ENCODE data around the gene UGT8.
"Not testable (repeated sequence)": the region's sequence is repeated elsewhere in the genome, so short reads cannot be mapped to it uniquely, and the experiment has no call there.

UGT8 gene

DNA sequence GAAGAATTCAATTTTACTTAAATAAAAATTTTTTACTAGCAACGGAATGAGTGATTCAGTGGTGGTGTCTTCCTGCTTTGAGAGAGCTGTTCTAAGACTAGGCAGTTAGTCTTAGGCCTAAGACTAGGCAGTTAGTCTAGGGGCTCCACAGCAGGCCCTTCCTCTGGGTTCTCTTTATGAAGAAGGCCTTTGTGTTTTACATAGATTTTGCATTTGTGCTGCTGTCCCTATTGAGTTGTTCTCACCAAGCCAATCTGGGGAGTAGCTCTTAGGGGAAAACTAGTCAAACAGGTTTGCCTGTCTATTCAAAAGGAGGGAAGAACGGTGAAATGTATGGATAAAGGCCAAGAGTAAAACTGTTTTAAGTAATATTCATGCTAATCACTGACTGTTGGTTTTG lies 7.6 kb downstream of the UGT8 start:
- DNase-seq (ENCODE audit: low spot score), result no peak

DNA sequence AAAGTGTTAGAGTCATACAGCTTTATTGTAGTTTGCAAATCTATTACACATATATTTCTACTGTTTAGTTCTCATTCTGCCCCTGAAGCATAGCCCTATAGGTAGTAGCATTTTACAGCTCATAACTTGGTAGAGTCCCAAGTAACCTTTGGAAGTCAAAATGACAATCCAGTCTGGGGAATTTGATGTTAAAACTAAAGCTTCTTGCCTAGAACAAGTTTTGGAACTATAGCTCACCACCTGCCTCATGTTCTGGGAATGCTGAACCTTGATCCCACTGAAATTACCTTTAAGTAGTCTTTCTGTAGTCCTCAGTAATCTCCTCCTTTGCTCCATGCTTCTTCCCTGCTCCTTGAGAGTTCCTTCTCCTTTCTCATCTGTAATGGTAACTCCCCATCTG lies 8.4 kb downstream of the UGT8 start:
- no peak for DNase-seq (ENCODE audit: low spot score)

DNA sequence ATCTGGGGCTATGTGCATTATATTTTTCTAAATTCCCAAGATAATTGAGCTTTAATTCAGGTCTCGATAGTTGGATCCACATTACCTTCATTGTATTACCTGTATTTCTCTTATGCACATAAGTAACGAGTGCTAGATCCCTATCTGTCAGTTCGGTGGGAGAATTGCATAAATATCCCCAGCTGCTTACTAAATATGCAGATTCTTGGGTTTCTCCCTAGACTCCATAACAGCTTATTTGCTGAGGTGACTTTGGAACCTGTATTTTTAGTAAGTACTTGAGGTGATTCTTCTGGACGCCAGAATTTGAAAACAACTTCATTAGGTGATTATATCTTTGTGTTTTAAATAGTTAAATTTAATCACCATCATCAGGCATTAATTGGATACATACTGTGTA lies 15.0 kb downstream of the UGT8 start:
- DNase-seq (ENCODE audit: low spot score), result no peak

DNA sequence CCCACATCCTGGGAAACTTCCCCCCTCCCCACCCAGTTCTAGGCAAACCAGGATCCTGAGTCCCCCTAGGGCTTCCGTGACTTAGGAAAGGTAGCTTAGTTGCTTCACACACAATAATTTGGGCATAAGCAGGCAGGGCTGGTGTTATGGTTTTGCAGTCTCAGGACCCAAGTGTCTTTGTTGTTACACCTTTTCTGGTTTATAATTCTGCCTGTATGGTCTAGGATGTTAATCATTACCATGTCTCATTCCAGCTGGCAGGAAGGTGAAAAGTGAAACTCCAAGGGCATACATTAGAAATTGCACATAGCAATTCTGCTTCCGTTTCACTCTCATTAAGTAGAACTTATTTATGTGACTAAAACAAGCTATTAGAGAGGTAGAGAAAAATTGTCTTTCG lies 16.8 kb downstream of the UGT8 start:
- DNase-seq (ENCODE audit: low spot score), result peak; percentile 13

DNA sequence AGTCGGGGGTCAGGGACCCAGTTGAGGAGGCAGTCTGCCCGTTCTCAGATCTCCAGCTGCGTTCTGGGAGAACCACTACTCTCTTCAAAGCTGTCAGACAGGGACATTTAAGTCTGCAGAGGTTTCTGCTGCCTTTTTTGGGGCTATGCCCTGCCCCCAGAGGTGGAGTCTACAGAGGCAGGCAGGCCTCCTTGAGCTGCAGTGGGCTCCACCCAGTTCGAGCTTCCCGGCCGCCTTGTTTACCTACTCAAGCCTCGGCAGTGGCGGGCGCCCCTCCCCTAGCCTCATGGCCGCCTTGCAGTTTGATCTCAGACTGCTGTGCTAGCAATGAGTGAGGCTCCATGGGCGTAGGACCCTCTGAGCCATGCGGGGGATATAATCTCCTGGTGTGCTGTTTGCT lies 17.4 kb downstream of the UGT8 start:
- not testable (repeated sequence) for DNase-seq (ENCODE audit: low spot score)

DNA sequence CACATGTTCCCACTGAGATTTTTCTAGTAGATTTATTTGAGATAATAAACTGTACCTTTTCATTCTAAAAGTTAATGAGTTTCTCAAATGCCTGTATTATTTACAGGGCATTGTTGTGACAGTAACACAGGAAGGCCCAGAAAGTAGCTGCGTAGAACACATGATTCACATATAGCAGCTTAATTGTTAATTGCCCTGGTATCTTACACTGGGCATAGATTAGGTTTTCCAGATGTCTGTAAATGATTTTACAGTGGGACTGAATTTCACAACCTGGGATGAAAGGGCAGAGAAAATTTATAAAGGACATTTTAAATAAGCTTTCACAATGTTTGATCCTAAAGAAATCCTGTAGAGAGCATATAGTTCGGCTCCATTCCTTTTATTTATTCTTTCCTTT lies 27.6 kb downstream of the UGT8 start:
- DNase-seq (ENCODE audit: low spot score), result no peak

DNA sequence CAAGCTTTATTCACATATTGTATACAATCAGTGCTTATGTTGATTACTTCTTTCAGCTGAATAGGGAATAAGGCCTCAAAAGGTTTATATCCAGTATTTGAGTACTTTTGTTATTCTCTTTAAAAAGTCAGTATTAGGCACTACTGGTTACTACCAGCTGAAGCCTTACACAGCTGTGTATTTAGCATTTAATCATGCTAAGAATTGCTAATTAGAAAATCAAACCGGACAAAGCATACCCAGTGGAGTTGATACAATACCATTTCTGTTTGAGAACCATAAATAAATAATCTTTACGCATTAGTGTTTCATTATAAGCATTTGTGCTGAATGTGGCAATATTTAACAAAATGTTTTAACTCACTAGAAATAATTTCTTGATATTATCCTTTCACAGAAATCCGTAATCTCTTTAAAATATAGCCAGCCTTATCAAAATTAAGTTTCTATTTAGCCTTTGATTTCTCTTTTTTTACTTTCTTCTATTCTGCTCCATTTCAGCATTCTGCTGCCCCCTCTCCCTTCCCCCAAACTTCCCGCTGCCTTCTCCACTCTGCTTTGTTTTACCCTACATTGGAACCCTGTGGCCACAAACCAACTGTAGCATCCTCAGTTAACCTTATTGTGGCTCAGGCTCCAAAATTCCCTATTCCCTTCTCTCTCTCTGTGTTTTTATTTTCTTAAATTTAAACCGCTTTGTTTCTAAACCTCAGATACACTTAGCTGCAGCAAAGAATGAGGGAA lies 37.8 kb downstream of the UGT8 start:
- DNase-seq (ENCODE audit: low spot score), result no peak

DNA sequence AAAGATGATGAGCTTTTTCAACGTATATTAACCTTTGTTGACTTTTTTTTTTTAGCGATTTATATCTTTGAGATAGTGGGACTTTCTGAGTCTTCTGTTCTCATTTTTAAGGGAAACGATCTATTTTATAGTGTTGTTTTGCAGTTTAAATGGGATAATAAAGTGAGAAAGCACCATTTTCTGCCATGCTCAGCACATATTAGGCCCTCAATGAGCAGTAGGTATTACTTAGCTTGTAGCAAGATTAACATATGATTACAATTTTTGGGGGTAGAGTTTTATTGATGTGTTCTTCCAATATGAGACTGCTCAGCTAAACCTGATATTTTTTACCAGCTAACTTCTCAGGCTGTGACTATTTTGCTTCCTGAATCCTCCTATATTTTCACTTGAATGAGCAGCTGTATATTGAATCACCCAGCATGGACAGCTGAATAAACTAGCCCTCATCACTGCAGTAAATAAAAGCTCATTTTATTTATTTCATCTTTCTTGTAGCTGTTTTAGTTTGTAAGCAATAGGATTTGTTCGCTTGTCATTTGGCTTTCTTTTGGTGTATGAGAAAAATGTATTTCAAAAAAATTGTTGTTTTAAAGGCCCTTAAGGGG lies 43.7 kb downstream of the UGT8 start:
- DNase-seq (ENCODE audit: low spot score), result no peak

DNA sequence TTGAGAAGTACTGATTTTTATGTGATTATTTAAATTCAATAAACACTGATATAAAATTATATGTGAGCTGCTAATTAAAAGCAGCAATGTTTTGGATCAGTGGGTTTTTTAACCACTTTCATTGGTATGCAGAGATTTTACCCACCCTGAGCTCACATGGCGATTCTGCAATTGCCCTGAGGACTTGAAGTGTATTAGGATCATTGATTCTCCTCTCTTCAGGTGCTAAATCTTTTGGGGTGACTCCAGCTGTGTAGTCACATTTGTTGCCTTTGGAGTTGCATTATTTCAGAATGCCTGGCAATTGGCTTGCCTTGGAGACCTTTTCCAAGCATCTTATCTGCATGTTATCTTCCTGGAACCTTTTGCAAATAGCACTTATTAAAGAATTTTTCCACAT lies 51.3 kb downstream of the UGT8 start:
- no peak for DNase-seq (ENCODE audit: low spot score)

DNA sequence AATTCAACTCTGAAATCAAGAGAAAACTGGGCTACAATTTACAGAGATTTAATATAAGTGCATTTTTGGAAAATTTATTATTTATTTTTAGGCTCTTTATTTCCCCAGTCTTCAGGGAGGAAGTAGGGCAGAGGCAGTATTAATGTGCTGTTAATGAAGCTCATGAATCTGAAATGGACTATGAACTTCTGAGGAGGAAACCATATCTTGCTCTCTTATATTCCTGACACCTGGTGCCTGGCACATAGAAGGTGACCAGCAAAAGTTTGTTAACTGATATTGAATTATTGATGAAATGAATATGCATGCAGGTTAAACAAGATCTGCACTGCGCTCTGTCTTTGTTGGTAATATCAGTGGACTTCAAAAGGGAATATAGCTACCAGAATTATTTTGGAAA lies 55.1 kb downstream of the UGT8 start:
- DNase-seq (ENCODE audit: low spot score), result no peak

DNA sequence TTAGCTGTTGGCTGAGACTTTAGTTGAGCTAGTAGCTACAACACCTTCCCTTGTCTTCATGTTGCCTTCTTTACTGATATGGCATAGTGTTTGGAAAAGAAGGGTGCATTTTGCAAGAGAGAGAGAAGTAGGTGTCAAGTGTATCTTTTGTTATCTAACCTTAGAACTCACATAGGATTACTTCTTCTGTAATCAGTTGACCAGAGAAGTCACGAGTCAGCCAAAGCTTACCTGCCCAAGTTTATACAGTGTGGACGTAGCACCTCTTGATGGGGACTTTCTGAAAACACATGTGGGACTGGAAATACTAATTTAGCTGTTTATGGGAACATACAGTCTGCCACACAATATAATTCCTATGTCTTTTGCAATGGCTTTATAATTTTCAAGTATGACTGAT lies 56.0 kb downstream of the UGT8 start:
- no peak for DNase-seq (ENCODE audit: low spot score)

DNA sequence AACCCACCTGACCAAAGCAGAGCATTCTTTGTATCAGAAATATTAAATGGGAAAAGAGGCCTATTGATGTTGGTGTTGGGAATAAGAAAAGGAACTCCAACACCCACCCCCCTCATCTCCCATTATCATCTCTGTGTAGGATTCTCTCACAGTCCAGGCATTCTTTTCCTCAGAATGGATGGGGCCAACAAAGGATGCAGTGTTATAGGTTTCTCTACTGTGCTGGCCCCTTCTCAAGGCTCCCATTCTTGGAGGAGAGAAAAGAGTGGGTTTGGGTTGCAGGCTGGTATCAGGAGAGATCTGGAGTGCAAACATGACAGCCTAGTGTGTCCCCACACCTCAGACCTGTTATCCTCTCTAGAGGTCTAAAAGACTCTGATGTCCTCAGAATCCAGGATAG lies 59.6 kb downstream of the UGT8 start:
- DNase-seq (ENCODE audit: low spot score), result no peak

DNA sequence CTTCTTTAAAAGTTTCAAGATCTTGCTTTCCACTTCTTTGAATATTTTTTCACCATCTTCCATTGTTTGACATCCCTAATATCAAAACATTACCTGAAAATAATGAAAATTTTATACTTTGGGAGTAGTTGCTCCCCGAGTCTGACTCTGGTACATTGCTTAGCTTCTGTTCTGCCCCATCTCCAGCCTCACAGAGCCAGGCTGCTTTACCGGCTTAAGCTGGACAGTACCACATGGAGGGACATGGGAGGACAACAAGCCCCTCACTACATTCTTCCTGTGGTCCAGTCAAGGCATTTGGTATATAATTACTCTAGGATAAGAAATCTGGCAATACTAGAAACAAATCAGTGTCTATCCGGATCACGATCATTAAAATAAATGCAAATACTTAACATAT lies 60.2 kb downstream of the UGT8 start:
- DNase-seq (ENCODE audit: low spot score), result no peak

DNA sequence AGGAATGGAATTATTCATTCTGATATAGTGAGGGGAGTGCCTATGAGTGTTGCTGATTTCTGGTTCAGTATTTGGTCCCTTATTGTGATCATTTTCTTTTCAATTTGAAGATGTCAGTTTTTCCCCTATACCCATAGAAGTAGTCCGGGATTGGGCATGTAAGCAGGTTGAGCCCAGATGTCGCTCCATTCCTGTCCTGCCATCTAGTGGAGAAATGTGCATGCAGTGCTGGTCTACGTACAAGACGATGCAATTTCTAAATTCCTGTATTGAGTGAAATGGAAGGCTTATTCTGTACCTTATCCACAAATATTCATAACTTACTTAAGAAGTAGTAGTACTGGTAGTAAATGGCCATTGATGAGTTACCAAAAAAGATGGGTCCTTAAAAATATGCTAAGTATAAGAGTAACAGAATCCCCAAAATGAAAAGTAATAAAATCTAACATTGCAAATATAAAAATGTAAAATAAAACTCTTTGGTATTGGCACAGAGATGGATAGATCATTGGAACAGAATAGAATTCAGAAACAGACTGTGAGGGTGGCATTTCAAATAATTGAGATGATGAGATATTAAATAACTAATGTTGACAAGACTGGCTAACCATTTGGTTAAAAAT lies 60.9 kb downstream of the UGT8 start:
- peak; percentile 47 for DNase-seq (ENCODE audit: low spot score)

DNA sequence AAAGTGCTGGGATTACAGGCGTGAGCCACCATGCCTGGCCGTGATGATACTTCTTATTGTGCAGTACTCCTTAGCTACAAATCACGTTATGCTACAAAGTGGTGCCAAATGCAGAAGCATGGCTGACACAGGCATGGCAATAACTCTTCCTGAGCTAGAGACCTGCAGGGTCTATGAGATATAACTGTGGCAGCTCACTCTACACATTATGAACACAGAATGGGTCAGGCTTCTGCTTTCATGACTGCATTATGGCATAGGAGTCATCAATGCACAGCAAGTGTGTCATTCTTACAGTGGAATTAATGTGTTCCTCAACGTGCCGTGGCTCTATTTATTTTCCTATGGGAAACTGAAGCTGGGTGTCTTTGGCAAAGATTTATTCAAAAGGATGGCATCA lies 64.5 kb downstream of the UGT8 start:
- DNase-seq (ENCODE audit: low spot score), result no peak

DNA sequence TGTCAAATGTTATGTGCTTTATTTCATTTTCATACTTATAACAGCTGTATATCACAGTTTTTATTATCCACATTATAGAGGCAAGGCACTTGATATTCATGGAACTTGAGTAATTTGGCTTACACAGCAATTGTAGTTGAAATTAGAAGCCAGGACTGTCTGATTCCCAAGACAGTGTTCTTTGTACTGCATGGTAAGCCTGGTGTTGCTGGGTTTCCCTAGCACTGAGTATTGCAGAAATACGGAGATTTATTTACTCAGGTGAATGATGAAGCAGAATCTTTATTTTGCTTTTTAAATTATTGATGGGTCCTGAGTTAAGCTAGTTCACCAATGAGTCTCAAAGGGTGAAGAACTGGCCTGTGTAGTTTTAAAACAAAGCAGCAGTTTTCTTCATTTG lies 70.0 kb downstream of the UGT8 start:
- no peak for DNase-seq (ENCODE audit: low spot score)

DNA sequence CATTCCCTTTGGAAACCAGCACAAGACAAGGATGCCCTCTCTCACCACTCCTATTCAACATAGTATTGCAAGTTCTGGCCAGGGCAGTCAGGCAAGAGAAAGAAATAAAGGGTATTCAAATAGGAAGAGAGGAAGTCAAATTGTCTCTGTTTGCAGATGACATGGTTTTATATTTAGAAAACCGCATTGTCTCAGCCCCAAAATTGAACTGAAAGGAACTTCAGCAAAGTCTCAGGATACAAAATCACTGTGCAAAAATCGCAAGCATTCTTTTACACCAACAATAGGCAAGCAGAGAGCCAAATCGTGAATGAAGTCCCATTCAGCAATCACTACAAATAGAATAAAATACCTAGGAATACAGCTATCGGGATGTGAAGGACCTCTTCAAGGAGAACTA lies 72.1 kb downstream of the UGT8 start:
- DNase-seq (ENCODE audit: low spot score), result not testable (repeated sequence)

DNA sequence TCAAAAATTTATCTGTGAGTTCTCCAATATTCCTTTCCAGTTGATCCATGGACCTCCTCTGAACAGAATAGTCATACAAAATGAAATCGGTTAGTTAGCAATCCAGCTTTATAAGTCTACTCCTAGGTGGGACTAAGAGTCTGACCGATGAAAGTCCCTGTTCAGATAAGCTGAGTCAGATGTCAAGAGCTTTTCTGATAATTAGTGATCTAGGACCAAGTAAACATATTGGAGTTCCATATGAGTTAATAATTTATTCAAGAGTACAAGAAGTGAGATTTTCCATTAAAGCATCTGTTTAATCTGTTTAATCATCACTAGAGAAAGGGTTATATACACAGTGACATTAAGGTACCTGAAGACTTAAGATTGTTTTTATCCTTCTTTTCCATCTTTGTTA lies 74.7 kb downstream of the UGT8 start:
- no peak for DNase-seq (ENCODE audit: low spot score)

DNA sequence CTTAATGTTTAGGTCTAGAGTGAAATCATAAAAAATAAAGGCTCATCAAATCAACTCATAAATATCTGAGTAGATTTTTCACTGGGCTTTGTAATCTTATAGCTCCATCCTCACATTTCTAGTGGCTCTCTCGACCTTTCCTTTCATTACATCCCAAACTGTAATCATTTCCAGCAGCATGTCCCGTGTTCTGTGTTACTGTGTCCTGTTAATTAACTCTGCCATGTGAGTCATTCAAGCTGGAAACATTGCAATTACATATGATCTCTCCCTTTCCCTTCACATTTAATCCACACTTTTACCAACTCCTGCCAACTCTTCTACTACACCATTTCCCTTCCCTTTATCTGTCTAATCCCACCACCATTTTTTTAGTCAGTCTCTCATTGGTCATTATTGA lies 75.5 kb downstream of the UGT8 start:
- no peak for DNase-seq (ENCODE audit: low spot score)

DNA sequence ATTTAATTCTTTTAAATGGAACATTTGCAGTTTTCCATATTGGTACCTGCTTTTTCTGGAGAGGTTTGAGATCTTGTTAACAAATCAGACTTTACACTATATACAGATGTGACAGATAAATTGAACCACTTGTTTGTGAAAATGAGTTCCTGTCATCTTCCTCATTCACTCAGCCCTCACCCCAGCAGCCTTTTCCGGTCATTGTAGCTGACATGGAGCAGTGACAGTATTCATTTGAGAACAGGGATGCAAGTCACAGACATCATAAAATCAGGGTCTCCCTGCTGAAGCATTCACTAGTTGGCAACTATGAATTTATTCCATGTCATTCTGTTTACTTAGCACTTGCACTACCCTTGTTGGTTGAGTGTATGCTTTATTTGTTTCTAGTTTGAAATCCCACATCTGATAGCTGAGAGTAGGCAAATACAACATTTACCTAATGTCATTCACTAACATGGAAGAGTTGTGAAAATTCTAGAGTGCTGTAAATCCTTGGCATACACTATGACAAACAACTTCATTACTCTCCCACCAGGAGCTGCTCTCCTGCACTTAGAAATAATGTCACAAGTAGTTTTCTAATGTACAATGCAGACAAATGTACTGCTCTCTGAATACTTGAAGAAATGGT lies 78.9 kb downstream of the UGT8 start:
- no peak for DNase-seq (ENCODE audit: low spot score)

DNA sequence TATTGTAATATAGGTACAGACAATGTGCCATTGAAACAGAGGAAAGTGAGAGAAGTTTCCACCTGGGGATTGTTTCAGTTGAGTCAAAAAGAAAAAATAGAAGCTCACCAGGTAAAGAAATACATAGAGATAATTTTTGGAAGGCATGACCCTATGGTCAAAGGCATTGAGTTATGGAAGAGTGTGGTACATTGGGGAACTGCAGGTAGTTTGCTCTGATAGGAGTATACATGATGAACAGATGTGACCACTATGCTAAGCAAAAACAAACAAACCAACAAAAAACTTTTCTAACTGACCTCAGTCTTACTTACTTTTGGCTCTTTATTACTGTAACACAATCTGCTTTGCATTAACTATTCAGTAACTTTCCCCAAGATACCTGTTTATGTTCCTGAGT lies 85.9 kb downstream of the UGT8 start:
- no peak for DNase-seq (ENCODE audit: low spot score)

DNA sequence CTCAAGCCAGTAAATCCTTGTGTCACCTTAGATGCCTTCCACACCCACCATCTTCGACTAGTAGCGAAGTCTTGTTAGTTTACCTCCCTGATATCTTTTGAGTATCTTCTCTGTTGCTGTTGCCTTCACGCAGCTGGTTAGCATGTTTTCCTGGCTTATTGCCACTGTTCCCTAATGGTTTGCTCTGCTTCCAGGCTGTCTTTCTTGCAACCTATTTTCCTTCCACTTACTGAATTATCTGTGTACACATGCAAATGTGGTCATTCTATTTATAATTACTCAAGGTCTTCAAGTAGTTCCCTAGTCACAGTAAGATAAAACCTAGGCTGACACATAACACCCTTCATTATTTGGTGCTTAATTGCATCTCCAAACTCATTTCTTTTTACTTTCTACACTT lies 89.5 kb downstream of the UGT8 start:
- no peak for DNase-seq (ENCODE audit: low spot score)

DNA sequence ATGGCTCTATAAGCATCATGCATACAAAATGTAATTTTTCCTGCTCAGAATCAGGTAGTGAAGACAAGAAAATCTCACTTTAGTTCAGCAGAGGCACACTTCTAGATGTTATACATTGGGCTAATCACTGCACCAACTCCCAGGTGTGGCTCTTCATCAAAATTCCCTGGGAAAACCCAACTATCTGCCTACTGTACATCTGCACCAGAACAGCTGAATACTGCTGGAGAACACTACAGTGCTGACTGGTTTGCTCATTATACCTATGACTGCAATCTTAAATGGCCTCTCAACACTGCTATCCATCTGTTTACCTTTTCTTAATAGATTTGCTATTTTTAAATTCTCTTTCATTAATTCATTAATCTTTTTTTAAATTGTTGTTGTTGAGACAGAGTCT lies 92.0 kb downstream of the UGT8 start:
- no peak for DNase-seq (ENCODE audit: low spot score)
